ENCODE measurements around the gene PCSK4.

GRCh38 chr19:1449467-1450442 lies 40.4 kb downstream of the PCSK4 start, which contains the start of gene APC2:
- TF ChIP-seq CTCF (conservative IDR thresholded peaks at IDR 0.05; ENCODE audit: low read depth, low read length) (no peak), EZH2 (IDR thresholded peaks at IDR 0.05; ENCODE audit: borderline replicate concordance, low read depth, low read length, poor library complexity, severe bottlenecking) (no peak)
